SU-DHL-6 (cell line): Measurements from ENCODE around the gene ISX.

ENCODE experiments used
- CTCF ChIP-seq: fragments of 200-600 bp; sonication (generic); IDR thresholded peaks from one replicate; pipeline ENCODE4 v1.5.1; 2017; ENCODE audit warnings: antibody characterized with exemption, mild to moderate bottlenecking, low read length, moderate library complexity; ENCODE audit not compliant: insufficient read depth, poor library complexity, severe bottlenecking
- EZH2phosphoT487 ChIP-seq: fragments of 200-600 bp; sonication (generic), shearing (Covaris generic); conservative IDR thresholded peaks from 2 replicates; pipeline ENCODE4 v1.6.1; 2018; ENCODE audit warnings: mild to moderate bottlenecking, antibody characterized with exemption, low read length, moderate library complexity, mixed read lengths

DNA sequence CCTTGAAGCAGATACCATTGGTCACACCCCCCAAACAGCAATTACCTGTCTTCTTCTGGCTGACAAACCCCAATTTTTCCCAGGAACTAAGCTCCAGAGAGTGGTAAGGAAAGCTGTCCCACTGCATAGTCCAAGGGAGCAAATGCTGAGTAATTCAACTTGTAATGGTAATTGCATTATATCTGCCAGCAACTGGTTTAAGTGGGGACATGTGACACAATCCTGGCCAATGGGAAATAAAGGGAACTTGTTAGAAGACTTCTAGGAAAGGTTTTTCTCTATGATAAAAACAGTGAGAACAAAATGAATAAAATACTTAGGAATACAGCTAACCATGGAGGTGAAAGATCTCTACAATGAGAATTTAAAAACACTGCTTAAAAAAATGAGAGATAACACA is 9.5 kb upstream of the ISX start:
- no peak for TF ChIP-seq CTCF
- no peak for TF ChIP-seq EZH2phosphoT487
